Measurements from ENCODE around the gene SMAD6. TPM values are rescaled to one million over a fixed set of nuclear protein-coding genes. Genes with fewer than 3 reads are reported as not detected.

Gene SMAD6
- total RNA-seq, 1 experiment from 2014 or later, result 19.9 TPM

- Histone ChIP-seq H3K9me3 (ENCODE audit: low read length) (no peaks in the 10 kb centered on the region), H3K79me2 (ENCODE audit: low read length) (peaks cover 52% of the 10 kb centered on the region), H3K27me3 (ENCODE audit: low read length) (no peaks in the 10 kb centered on the region), H3K4me1 (ENCODE audit: insufficient read depth, low read length) (peaks cover 21% of the 10 kb centered on the region), H3K9me2 (replicated peaks; ENCODE audit: low read length) (no peaks in the 10 kb centered on the region), H3K9ac (ENCODE audit: low read length) (peak overlapping the region; percentile 52), H2AFZ (ENCODE audit: low read length) (0 out of 2 replicates have a peak overlapping the region, but pooled peaks have one; percentile 88), H3K36me3 (ENCODE audit: low read depth, low read length) (no peaks in the 10 kb centered on the region), H3K4me3 (ENCODE audit: low read length) (peak overlapping the region; percentile 81), H3K4me2 (ENCODE audit: low read length) (peak overlapping the region; percentile 89), H3F3A (ENCODE audit: low read length, unreplicated experiment) (no peaks in the 10 kb centered on the region), H4K20me1 (ENCODE audit: low read length) (peaks cover 13% of the 10 kb centered on the region; the same call in 1 of the 2 replicates), H3K27ac (ENCODE audit: low read length) (no peak overlapping the region)
- BruUV-seq (replicated peaks), result no TSS peak
- intact Hi-C loops (cut with micrococcal nuclease), result loop anchor here (2.0 to 5.0 kb wide), 2 partner anchors 71 to 149 kb away; no protein-coding TSS in a partner anchor
- peak; percentile 26 for DNase-seq
- TF ChIP-seq EZH2phosphoT487 (IDR thresholded peaks at IDR 0.05; ENCODE audit: borderline replicate concordance, low read length) (no peak), CTCF (conservative IDR thresholded peaks at IDR 0.05; ENCODE audit: low read depth, low read length) (no peak), EZH2 (IDR thresholded peaks at IDR 0.05; ENCODE audit: low read length, unreplicated experiment) (no peak)
- CTCF ChIA-PET, result no interaction called here
- POLR2A ChIA-PET (ENCODE audit: unreplicated experiment), result interaction anchor here (0.6 kb wide), 2 partner anchors 68 to 1187 kb away, joined by 3 to 21 read pairs; no protein-coding TSS in a partner anchor
- ATAC-seq, result no peak
These were observed 1.5 kb downstream of the SMAD6 start for GRCh38 chr15:66703540-66703941.

- H3K9ac ChIP-seq (ENCODE audit: low read length), result peak overlapping the region; percentile 52
- POLR2A ChIA-PET (ENCODE audit: unreplicated experiment), result interaction anchor here (0.6 kb wide), 1 partner anchor 67 kb away, joined by 3 read pairs; no protein-coding TSS in a partner anchor
These were observed 2.2 kb downstream of the SMAD6 start for GRCh38 chr15:66704019-66704802.

More at GRCh38 chr15:66704019-66704802, 2.2 kb downstream of the SMAD6 start:
- intact Hi-C loops (cut with micrococcal nuclease), result loop anchor here (2.0 to 5.0 kb wide), 2 partner anchors 41 to 148 kb away; no protein-coding TSS in a partner anchor
- peaks cover 21% of the 10 kb centered on the region for H3K4me1 ChIP-seq (ENCODE audit: insufficient read depth, low read length)
- H3K79me2 ChIP-seq (ENCODE audit: low read length), result peaks cover 55% of the 10 kb centered on the region
- TF ChIP-seq CTCF (conservative IDR thresholded peaks at IDR 0.05; ENCODE audit: low read depth, low read length) (no peak), EZH2phosphoT487 (IDR thresholded peaks at IDR 0.05; ENCODE audit: borderline replicate concordance, low read length) (no peak), EZH2 (IDR thresholded peaks at IDR 0.05; ENCODE audit: low read length, unreplicated experiment) (no peak)
- H3K4me2 ChIP-seq (ENCODE audit: low read length), result peak overlapping the region; percentile 89
- peaks cover 13% of the 10 kb centered on the region; the same call in 1 of the 2 replicates for H4K20me1 ChIP-seq (ENCODE audit: low read length)
- ATAC-seq (no peak), DNase-seq (no peak)
- CTCF ChIA-PET, result no interaction called here
- H3K27me3 ChIP-seq (ENCODE audit: low read length), result no peaks in the 10 kb centered on the region
- BruUV-seq (replicated peaks), result TSS peak; percentile 15
- H3K9me2 ChIP-seq (replicated peaks; ENCODE audit: low read length), result no peaks in the 10 kb centered on the region
- H3K9me3 ChIP-seq (ENCODE audit: low read length), result no peaks in the 10 kb centered on the region
- no peak overlapping the region for H3K27ac ChIP-seq (ENCODE audit: low read length)
- no peaks in the 10 kb centered on the region for H3K36me3 ChIP-seq (ENCODE audit: low read depth, low read length)
- H2AFZ ChIP-seq (ENCODE audit: low read length), result peak overlapping the region; percentile 63
- peak overlapping the region; percentile 81 for H3K4me3 ChIP-seq (ENCODE audit: low read length)
- no peaks in the 10 kb centered on the region for H3F3A ChIP-seq (ENCODE audit: low read length, unreplicated experiment)
